T-helper 1 cell treated with Interleukin-12 subunit alpha and Interleukin-12 subunit beta and Interleukin-4 antibody, amounts not matched to agents 30 μg/mL and 1 μg/mL, for 36 hours (primary cell): ENCODE data around the gene SLC44A4.
"Not testable (repeated sequence)": the region's sequence is repeated elsewhere in the genome, so short reads cannot be mapped to it uniquely, and the experiment has no call there.

Experiments used
- H3K27ac Mint-ChIP-seq: one replicate; pipeline ENCODE4 v1.8.0; 2021; ENCODE audit warnings: mild to moderate bottlenecking, mixed read lengths
- H3K27me3 Mint-ChIP-seq: one replicate; pipeline ENCODE4 v1.8.0; 2021; ENCODE audit warnings: low read depth, mixed read lengths
- H3K36me3 Mint-ChIP-seq: one replicate; pipeline ENCODE4 v1.8.0; 2021; ENCODE audit warnings: low read depth, mixed read lengths
- H3K4me1 Mint-ChIP-seq: one replicate; pipeline ENCODE4 v1.8.0; 2021; ENCODE audit warnings: low read depth, mixed read lengths
- H3K4me3 Mint-ChIP-seq: one replicate; pipeline ENCODE4 v1.8.0; 2021; ENCODE audit warnings: mild to moderate bottlenecking, moderate library complexity, mixed read lengths
- H3K9me3 Mint-ChIP-seq: one replicate; pipeline ENCODE4 v1.8.0; 2021; ENCODE audit warnings: mixed read lengths

The SLC44A4 gene

DNA sequence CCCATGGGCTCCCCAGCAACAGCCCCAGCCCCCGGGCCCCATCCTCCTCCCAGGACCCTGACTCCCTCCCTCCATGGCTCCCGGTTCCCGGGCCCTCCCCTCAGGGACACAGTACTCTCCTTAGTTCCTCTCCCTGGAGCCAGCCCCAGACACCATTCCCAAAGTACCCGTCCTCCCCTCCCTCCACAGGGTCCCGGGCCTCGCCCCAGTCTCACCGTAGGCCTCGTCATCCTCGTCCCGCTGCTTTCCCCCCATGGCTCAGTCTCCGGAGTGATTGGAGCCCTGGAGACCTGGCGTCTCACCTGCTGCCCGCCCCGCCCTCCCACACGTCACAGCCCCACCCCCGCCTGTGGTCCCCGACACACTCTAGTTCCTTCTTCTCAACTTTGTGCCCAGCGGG is at the start of gene SLC44A4:
SLC44A4 (minus strand) TSS at position 272 of the 400 bp plus-strand sequence; CDS start at position 255, 17 bp downstream.
- Mint-ChIP-seq H3K36me3 (peaks cover 27% of the 10 kb centered on the region), H3K9me3 (no peaks in the 10 kb centered on the region), H3K27ac (no peak within 1 kb of the TSS), H3K4me3 (no peak within 1 kb of the TSS), H3K4me1 (peaks cover 2% of the 10 kb centered on the region), H3K27me3 (no peaks in the 10 kb centered on the region)

DNA sequence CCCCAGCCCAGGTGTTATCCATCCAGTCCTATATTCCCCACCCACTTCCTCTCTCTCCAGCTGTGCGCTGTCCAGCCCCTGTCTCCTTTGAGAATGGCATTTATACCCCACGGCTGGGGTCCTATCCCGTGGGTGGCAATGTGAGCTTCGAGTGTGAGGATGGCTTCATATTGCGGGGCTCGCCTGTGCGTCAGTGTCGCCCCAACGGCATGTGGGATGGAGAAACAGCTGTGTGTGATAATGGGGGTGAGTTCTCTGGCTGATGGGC is 49.8 kb upstream of the SLC44A4 start:
- Mint-ChIP-seq H3K27me3 (no peaks in the 10 kb centered on the region), H3K36me3 (no peaks in the 10 kb centered on the region), H3K27ac (no peak overlapping the region), H3K9me3 (no peaks in the 10 kb centered on the region), H3K4me3 (no peak overlapping the region), H3K4me1 (no peaks in the 10 kb centered on the region)

DNA sequence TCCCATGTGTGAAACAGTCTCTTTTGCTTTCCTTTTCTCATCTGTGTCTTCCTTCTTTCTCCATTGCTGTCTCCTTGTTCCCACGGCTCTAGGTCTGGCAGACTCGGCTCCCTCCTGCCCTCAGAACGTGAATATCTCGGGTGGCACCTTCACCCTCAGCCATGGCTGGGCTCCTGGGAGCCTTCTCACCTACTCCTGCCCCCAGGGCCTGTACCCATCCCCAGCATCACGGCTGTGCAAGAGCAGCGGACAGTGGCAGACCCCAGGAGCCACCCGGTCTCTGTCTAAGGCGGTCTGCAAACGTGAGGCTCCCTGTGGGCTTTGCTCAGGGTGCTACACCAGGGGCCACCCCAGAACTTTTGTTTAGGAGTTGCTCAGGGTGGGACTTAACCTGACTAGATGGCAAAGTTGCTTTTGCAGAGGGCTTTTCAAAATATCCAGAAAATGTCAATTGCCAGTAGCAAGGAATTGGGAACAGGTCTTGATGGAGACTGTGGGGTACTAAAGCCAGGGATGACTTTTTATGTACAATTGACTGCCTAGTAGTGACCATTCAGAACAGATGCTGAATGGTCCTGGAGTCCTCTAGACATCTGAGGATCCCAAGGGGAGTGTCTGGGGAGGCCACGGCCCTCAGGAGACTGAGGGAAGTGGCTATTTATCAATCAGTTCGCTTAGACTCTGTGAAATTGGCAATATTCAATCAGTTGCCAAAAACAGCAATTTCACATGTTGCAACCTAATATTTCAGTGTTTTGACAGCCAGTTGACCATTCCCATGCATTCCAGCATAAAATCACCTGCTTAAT is 49.3 kb upstream of the SLC44A4 start:
- Mint-ChIP-seq H3K27me3 (no peaks in the 10 kb centered on the region), H3K36me3 (no peaks in the 10 kb centered on the region), H3K4me1 (no peaks in the 10 kb centered on the region), H3K9me3 (no peaks in the 10 kb centered on the region), H3K27ac (no peak overlapping the region), H3K4me3 (no peak overlapping the region)

DNA sequence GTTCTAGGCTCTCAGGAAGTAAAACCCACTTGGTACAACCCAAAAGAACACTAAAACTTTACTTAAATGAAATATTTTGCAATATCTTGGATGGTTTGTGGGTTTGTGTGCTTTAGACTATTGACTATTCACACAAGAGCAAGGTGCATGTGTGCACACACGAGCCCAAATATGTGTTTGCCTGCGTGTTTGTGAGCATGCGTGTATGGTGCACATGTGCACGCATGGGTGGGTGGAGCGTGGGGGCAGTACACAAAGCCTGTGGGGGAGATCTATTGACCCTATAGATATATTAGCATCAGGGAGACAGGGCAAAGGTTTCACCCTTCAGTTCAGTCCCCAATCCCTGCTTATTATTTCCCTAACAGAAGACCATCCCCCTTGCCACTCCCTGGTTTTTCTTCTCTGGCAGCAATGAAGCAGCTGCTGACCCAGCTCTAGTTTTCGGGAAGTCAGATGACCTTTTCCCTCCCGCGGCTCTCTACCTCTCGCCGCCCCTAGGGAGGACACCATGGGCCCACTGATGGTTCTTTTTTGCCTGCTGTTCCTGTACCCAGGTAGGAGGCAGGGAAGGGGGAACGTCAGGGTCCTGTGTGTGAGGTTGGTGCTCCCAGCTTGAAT is 48.6 kb upstream of the SLC44A4 start, which contains the start of gene C2:
C2 (plus strand) TSS at position 476 of the 621 bp plus-strand sequence; CDS start at position 512, 36 bp downstream.
- Mint-ChIP-seq H3K27me3 (no peaks in the 10 kb centered on the region), H3K9me3 (no peaks in the 10 kb centered on the region), H3K36me3 (no peaks in the 10 kb centered on the region), H3K4me3 (no peak within 1 kb of the TSS), H3K4me1 (no peaks in the 10 kb centered on the region), H3K27ac (no peak within 1 kb of the TSS)

DNA sequence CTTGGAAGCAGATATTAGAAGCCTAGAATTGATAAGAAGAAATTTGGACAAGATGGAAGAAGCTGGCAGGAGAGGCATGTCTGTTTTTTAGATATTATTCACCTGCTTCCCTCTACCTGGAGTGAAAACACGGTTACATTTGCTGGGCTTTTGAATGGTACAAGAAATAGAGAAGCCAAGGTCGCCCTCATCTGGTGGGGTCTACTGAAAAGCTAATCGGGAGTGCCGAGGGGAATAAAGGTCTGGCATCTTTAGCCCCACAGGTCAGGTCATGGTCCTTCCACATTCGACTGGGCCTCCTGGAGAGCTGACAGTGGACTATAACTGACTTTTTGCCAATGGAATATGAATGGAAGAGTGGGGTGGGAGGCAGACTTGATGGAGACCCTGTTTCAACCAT is 44.1 kb upstream of the SLC44A4 start:
- Mint-ChIP-seq H3K4me3 (no peak overlapping the region), H3K27me3 (no peaks in the 10 kb centered on the region), H3K9me3 (no peaks in the 10 kb centered on the region), H3K4me1 (no peaks in the 10 kb centered on the region), H3K27ac (no peak overlapping the region), H3K36me3 (no peaks in the 10 kb centered on the region)

DNA sequence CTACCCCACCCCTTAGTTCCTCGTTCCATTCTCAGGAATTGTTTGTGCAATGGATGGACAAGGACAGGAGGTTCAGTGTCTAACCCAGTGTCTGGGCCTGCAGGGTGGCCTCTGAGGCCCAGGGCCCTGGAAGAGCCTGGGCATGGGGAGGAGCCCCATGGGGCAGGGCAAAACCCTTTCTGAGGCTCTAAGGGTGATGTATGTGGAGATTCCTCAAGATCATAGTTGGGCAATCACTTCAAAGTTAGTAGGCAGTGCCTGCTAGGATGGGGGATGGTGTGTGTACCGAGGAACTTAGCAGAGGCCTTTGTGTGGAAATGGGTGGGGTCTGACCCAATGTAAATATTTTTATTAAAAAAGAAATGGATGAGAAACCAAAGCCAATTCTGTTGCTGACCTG is 42.0 kb upstream of the SLC44A4 start:
- no peaks in the 10 kb centered on the region for H3K36me3 Mint-ChIP-seq
- H3K9me3 Mint-ChIP-seq = no peaks in the 10 kb centered on the region
- H3K4me1 Mint-ChIP-seq = no peaks in the 10 kb centered on the region
- no peak overlapping the region for H3K4me3 Mint-ChIP-seq
- peaks cover 3% of the 10 kb centered on the region for H3K27me3 Mint-ChIP-seq
- H3K27ac Mint-ChIP-seq = no peak overlapping the region

DNA sequence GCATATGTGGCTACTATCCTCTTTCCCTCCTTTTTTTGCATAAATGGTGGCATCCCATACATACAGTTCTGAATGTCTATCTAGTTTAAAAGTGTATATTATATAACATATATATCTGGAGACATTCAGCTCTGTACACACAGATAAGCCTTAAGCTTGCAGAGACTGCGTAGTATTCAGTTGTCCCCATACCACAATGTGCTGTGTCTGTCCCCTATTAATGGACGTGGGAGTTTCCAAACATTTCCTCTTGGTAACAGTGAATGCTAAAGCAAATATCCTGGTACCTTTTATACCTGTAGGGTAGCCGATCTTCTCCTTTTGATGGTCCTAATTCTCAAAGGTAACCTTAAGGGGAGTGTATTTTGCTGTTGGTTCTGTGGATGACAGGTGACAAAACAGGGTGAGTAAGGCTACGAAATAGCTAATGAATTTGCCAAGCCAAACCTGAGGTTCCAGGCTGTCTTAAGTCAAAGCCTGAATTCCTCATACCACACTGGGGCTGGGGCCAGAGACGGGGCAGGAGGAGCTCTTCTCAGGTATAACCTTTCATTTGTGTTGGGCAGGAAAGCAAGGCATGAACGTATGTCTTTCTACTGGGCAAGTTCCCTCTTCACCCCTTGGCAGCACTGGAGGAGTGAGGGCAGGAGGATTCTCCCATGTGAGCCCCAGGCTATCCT is 41.0 kb upstream of the SLC44A4 start:
- Mint-ChIP-seq H3K4me1 (no peaks in the 10 kb centered on the region), H3K9me3 (no peaks in the 10 kb centered on the region), H3K4me3 (no peak overlapping the region), H3K27me3 (peaks cover 5% of the 10 kb centered on the region), H3K27ac (no peak overlapping the region), H3K36me3 (no peaks in the 10 kb centered on the region)

DNA sequence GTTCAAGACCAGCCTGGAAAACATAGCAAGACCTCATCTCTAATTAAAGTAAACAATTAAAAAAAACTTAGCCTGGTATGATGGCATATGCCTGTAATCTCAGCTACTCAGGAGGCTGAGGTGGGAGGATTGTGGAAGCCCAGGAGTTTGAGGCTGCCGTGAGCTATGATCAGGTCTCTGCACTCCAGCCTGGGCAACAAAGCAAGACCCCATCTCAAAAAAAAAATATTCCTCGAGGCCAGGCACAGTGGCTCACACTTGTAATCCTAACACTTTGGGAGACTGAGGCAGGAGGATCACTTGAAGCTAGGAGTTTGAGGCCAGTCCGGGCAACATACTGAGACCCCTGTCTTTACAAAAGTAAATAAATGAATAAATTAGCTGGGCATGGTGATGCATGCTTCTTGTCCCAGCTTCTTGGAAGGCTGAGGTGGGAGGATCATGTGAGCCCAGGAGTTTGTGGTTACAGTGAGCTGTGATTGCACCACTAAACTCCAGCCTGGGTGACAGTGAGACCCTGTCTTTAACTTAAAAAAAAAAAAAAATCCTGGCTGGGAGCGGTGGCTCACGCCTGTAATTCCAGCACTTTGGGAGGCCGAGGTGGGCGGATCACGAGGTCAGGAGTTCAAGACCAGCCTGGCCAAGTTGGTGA is 39.4 kb upstream of the SLC44A4 start:
- H3K4me1 Mint-ChIP-seq = no peaks in the 10 kb centered on the region
- H3K27ac Mint-ChIP-seq = no peak overlapping the region
- H3K27me3 Mint-ChIP-seq = peaks cover 5% of the 10 kb centered on the region
- no peak overlapping the region for H3K4me3 Mint-ChIP-seq
- H3K36me3 Mint-ChIP-seq = no peaks in the 10 kb centered on the region
- no peaks in the 10 kb centered on the region for H3K9me3 Mint-ChIP-seq

DNA sequence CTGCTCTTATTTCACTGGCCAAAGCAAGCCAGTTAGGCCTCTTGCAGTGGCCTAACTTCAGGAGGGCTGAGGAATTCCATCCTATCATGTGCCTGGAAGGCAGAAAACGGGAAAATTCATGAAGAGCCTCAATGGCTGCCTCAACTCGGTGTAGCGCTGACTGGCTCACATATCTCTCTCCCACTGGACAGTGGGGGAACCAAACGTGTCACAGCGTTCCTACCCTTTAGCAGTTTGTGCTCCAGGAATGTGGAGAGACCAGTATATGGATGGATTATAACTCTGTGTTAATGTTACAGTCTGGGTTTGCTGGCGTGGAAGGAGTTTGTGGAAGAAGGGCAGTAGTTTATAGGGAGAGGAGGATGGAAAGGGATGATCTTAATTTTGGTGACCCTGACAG is 37.0 kb upstream of the SLC44A4 start:
- Mint-ChIP-seq H3K9me3 (no peaks in the 10 kb centered on the region), H3K27me3 (peaks cover 5% of the 10 kb centered on the region), H3K36me3 (no peaks in the 10 kb centered on the region), H3K4me1 (peaks cover 3% of the 10 kb centered on the region), H3K4me3 (no peak overlapping the region), H3K27ac (no peak overlapping the region)

DNA sequence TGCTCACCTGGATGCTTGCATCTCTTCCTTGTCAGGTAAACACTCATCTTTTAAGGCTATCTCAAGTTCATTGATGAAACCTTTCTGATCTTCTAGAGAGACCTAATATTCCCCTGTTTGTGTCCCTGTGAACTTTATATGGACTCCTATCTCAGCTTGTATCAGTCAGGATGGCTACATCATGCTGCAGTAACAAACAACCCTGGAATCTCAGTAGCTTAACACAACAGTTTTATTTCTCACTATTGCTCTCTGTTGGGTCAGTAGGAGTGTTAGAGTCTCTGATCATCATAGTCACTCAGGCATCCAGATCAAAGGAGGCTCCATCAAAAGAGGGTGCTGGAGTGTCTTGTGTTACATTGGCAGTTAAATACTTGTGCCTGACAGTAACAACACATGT is 36.6 kb upstream of the SLC44A4 start:
- Mint-ChIP-seq H3K9me3 (no peaks in the 10 kb centered on the region), H3K36me3 (no peaks in the 10 kb centered on the region), H3K4me3 (no peak overlapping the region), H3K27ac (no peak overlapping the region), H3K27me3 (peaks cover 5% of the 10 kb centered on the region), H3K4me1 (peaks cover 3% of the 10 kb centered on the region)

DNA sequence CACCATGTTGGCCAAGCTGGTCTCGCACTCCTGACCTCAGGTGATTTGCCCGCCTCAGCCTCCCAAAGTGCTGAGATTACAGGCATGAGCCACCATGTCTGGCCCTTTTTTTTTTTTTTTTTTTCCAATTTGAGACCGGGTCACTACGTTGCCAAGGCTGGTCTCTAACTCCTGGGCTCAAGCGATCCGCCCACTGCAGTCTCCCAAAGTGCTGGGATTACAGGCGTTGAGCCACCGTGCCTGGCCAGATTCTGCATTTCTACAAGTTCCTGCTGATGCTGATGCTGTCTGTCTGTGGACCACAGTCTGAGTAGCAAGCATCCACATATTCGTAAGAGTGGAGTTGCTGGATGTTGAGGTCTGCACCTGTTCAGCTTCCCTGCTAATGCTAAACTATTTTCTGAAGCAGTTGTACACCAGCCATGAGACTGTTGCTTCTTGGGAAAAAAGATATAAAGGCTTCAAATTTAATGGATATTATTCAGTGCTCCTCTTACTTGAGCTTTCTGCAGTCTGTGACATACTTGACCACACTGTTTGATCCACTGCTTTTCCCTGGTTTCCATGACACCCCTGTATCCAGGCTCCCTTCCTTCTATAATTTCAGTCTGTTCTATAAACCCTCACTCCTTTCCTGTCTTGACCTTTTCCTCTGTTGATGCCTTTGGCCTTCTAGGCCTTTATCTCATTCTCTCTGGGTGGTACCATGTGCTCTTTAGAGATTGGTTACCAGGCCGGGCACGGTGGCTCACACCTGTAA is 33.2 kb upstream of the SLC44A4 start:
- H3K4me3 Mint-ChIP-seq = no peak overlapping the region
- H3K27ac Mint-ChIP-seq = peak overlapping the region; percentile 15
- no peaks in the 10 kb centered on the region for H3K36me3 Mint-ChIP-seq
- no peaks in the 10 kb centered on the region for H3K9me3 Mint-ChIP-seq
- H3K4me1 Mint-ChIP-seq = peaks cover 5% of the 10 kb centered on the region
- peaks cover 5% of the 10 kb centered on the region for H3K27me3 Mint-ChIP-seq

DNA sequence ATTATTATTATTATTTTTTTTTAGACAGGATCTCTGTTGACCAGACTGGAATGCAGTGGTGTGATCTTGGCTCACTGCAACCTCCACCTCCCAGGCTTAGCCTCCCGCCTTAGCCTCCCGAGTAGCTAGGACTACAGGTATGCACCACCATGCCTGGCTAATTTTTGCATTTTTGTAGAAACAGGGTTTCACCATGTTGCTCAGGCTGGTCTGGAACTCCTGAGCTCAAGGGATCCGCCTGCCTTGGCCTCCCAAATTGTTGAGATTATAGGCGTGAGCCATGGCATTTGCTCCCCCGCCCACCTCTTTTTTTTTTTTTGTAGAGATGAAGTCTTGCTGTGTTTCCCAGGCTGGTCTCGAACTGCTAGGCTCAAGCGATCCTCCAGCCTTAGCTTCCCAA is 30.5 kb upstream of the SLC44A4 start:
- H3K27me3 Mint-ChIP-seq, H3K36me3 Mint-ChIP-seq, H3K9me3 Mint-ChIP-seq, H3K4me3 Mint-ChIP-seq, H3K27ac Mint-ChIP-seq: not testable (repeated sequence)
- peaks cover 11% of the 10 kb centered on the region for H3K4me1 Mint-ChIP-seq

DNA sequence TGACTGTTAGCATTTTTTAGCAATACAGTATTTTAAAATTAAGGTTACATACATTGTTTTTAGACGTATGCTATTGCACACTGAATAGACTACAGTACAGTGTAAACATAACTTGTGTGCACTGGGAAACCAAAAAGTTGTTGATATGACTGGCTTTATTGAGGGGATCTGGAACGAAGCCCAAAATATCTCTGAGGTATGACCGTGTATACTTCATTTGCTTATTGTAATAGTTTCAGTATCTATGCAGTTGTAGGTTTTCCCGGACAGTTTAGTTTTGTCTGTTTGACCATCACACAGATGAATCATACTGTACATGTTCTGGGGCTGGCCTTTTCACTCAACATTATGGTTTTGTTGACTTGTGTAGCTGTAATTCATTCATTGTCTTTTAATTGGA is 30.0 kb upstream of the SLC44A4 start:
- peaks cover 8% of the 10 kb centered on the region for H3K27me3 Mint-ChIP-seq
- no peak overlapping the region for H3K4me3 Mint-ChIP-seq
- no peak overlapping the region for H3K27ac Mint-ChIP-seq
- H3K9me3 Mint-ChIP-seq = no peaks in the 10 kb centered on the region
- peaks cover 11% of the 10 kb centered on the region for H3K4me1 Mint-ChIP-seq
- no peaks in the 10 kb centered on the region for H3K36me3 Mint-ChIP-seq

DNA sequence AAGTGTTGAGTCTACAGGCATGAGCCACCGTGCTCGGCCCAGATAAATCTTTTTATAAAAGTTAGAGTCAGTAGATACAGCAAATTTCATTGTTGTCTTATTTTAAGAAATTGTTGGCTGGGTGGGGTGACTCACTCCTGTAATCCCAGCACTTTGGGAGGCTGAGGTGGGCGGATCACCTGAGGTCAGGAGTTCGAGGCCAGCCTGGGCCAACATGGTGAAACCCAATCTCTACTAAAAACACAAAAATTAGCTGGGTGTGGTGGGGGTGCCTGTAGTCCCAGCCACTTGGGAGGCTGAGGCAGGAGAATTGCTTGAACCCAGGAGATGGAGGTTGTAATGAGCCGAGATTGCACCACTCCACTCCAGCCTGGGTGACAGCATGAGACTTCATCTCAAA is 29.5 kb upstream of the SLC44A4 start:
- H3K27me3 Mint-ChIP-seq, H3K9me3 Mint-ChIP-seq, H3K36me3 Mint-ChIP-seq, H3K4me3 Mint-ChIP-seq, H3K27ac Mint-ChIP-seq: not testable (repeated sequence)
- H3K4me1 Mint-ChIP-seq = peaks cover 11% of the 10 kb centered on the region
